ENCODE measurements around the gene PER1. TPM values are rescaled to one million over a fixed set of nuclear protein-coding genes. Genes with fewer than 3 reads are reported as not detected.

The PER1 gene
- total and polyA plus RNA-seq, 2 of the 4 experiments (the other 2 are of a cell fraction), result 3.4 to 10.5 TPM

DNA sequence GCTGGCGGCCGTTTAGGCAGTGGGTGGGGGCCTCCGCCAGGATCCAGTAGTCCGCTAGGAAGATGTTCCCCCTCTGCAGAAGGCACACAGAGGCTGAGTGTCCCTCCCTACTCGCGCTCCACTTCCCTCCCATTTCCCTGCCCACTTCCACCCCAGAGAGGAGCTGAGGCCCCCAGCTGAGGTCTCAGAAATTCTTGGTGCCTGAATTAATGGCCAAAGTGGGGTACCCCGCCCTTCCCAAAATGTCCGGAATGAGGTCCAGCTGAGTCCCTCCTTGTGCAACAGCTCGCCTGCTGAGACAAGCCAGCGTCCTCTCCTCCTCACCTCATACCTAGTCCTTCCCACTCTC is 41.8 kb downstream of the PER1 start:
- no peak for TF ChIP-seq RFX5 (IDR thresholded peaks at IDR 0.05; ENCODE audit: low read depth, low read length)
- TF ChIP-seq SMC3 (IDR thresholded peaks at IDR 0.05; ENCODE audit: low read depth, low read length), result no peak
- TF ChIP-seq, protein P1, sequence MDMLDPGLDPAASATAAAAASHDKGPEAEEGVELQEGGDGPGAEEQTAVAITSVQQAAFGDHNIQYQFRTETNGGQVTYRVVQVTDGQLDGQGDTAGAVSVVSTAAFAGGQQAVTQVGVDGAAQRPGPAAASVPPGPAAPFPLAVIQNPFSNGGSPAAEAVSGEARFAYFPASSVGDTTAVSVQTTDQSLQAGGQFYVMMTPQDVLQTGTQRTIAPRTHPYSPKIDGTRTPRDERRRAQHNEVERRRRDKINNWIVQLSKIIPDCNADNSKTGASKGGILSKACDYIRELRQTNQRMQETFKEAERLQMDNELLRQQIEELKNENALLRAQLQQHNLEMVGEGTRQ (IDR thresholded peaks at IDR 0.05; ENCODE audit: low read depth, low read length), result no peak
- TF ChIP-seq, protein P2, sequence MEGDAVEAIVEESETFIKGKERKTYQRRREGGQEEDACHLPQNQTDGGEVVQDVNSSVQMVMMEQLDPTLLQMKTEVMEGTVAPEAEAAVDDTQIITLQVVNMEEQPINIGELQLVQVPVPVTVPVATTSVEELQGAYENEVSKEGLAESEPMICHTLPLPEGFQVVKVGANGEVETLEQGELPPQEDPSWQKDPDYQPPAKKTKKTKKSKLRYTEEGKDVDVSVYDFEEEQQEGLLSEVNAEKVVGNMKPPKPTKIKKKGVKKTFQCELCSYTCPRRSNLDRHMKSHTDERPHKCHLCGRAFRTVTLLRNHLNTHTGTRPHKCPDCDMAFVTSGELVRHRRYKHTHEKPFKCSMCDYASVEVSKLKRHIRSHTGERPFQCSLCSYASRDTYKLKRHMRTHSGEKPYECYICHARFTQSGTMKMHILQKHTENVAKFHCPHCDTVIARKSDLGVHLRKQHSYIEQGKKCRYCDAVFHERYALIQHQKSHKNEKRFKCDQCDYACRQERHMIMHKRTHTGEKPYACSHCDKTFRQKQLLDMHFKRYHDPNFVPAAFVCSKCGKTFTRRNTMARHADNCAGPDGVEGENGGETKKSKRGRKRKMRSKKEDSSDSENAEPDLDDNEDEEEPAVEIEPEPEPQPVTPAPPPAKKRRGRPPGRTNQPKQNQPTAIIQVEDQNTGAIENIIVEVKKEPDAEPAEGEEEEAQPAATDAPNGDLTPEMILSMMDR (conservative IDR thresholded peaks at IDR 0.05; ENCODE audit: low read depth, low read length), result no peak
- TF ChIP-seq POLR2A (IDR thresholded peaks at IDR 0.05; ENCODE audit: low read depth, low read length), result no peak
- TF ChIP-seq, protein P3, sequence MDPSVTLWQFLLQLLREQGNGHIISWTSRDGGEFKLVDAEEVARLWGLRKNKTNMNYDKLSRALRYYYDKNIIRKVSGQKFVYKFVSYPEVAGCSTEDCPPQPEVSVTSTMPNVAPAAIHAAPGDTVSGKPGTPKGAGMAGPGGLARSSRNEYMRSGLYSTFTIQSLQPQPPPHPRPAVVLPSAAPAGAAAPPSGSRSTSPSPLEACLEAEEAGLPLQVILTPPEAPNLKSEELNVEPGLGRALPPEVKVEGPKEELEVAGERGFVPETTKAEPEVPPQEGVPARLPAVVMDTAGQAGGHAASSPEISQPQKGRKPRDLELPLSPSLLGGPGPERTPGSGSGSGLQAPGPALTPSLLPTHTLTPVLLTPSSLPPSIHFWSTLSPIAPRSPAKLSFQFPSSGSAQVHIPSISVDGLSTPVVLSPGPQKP (IDR thresholded peaks at IDR 0.05; ENCODE audit: borderline replicate concordance, low read depth, low read length), result no peak
- no peak for TF ChIP-seq CHD1 (IDR thresholded peaks at IDR 0.05; ENCODE audit: low read depth, low read length)
- no peak for TF ChIP-seq MXI1 (IDR thresholded peaks at IDR 0.05; ENCODE audit: borderline replicate concordance, low read depth, low read length)
- TF ChIP-seq BHLHE40 (IDR thresholded peaks at IDR 0.05; ENCODE audit: low read depth, low read length), result no peak
- no peak for TF ChIP-seq MAFK (IDR thresholded peaks at IDR 0.05; ENCODE audit: low read depth, low read length)
- no peak for TF ChIP-seq FOS (IDR thresholded peaks at IDR 0.05; ENCODE audit: low read depth, low read length)
- TF ChIP-seq CEBPB (IDR thresholded peaks at IDR 0.05; ENCODE audit: low read depth, low read length), result no peak
- TF ChIP-seq RAD21 (IDR thresholded peaks at IDR 0.05; ENCODE audit: low read length), result no peak
- H2BK15ac ChIP-seq (ENCODE audit: low read depth, low read length), result no peak overlapping the region
- WGBS, 2 experiments (ENCODE audit: extremely low coverage in 2 of 2, insufficient read length in 1 of 2), result 17% methylated on average over 7 of the region's 10 CpGs; no CpG with 5 or more reads in 1 of the 2 experiments
- no peak overlapping the region for H3K4me3 ChIP-seq (ENCODE audit: insufficient read depth, low read depth, low read length)
- H3K23ac ChIP-seq (ENCODE audit: low read depth, low read length), result no peak overlapping the region
- no peak overlapping the region for H4K91ac ChIP-seq (ENCODE audit: insufficient read depth, low read depth, low read length)
- dilution Hi-C loops (cut with HindIII; ENCODE audit: low sequenced_read_pairs, unreplicated experiment) (loop anchor here (25.0 kb wide), 1 partner anchor 127 kb away; the partner anchor contains the start of genes CTC1 and PFAS), intact Hi-C loops (cut with micrococcal nuclease) (no loop called here), in situ Hi-C loops (cut with MboI; ENCODE audit: low sequenced_read_pairs) (no loop called here)
- no peak overlapping the region for H4K5ac ChIP-seq (ENCODE audit: low read depth, low read length)
- no peak overlapping the region for H3K4me2 ChIP-seq (ENCODE audit: low read depth, low read length)
- no peak overlapping the region for H2AK9ac ChIP-seq (replicated peaks; ENCODE audit: low read depth, low read length, poor library complexity)
- no peaks in the 10 kb centered on the region for H4K20me1 ChIP-seq (ENCODE audit: insufficient read depth, low read length)
- no TSS peak for BruUV-seq (replicated peaks)
- H3K4me1 ChIP-seq (ENCODE audit: control insufficient read depth, insufficient read depth, low read length), result peaks cover 2% of the 10 kb centered on the region; the same call in 1 of the 2 replicates
- no peak for DNase-seq
- H3K14ac ChIP-seq (replicated peaks; ENCODE audit: low read depth, low read length), result no peak overlapping the region
- peaks cover 71% of the 10 kb centered on the region for H3K27me3 ChIP-seq (ENCODE audit: control insufficient read depth, insufficient read depth, low read length)
- H2AK5ac ChIP-seq (ENCODE audit: low read depth, low read length), result no peak overlapping the region
- no peaks in the 10 kb centered on the region for H3K9me1 ChIP-seq (ENCODE audit: insufficient read depth, low read length)
- no peak overlapping the region for H2BK5ac ChIP-seq (ENCODE audit: low read depth, low read length, poor library complexity, severe bottlenecking)
- no peak for ATAC-seq (ENCODE audit: low read depth)
- ChIA-PET CTCF (interaction anchor here (0.5 to 1.4 kb wide), 3 partner anchors 9 to 102 kb away, joined by 3 to 7 read pairs (median 5); no protein-coding TSS in a partner anchor), POLR2A (ENCODE audit: unreplicated experiment) (no interaction called here)
- H4K8ac ChIP-seq (ENCODE audit: low read depth in 2 of 2, low read length in 2 of 2), result no peak overlapping the region
- no peak overlapping the region for H2BK120ac ChIP-seq (ENCODE audit: low read depth, low read length)
- H3K56ac ChIP-seq (ENCODE audit: extremely low read depth, insufficient read depth, low read length), result no peak overlapping the region
- H2AFZ ChIP-seq (replicated peaks; ENCODE audit: low read length, poor library complexity), result no peak overlapping the region
- no peaks in the 10 kb centered on the region for H3K9me3 ChIP-seq (ENCODE audit: control insufficient read depth, insufficient read depth, low read length)
- no peak overlapping the region for H3K4ac ChIP-seq (ENCODE audit: low read depth, low read length)
- no peak overlapping the region for H3K27ac ChIP-seq (ENCODE audit: insufficient read depth, low read length)
- H3K18ac ChIP-seq (ENCODE audit: low read depth, low read length), result no peak overlapping the region
- no peaks in the 10 kb centered on the region for H3K36me3 ChIP-seq (ENCODE audit: control insufficient read depth, insufficient read depth, low read length)
- H3K79me1 ChIP-seq (ENCODE audit: low read depth in 1 of 2, low read length in 2 of 2), result no peaks in the 10 kb centered on the region
- no peak overlapping the region for H3K9ac ChIP-seq (ENCODE audit: low read depth, low read length)
- no peak overlapping the region for H2BK20ac ChIP-seq (ENCODE audit: low read depth, low read length)

Measured in IMR-90 (cell line).